ENCODE measurements around the gene CPZ.

Gene CPZ

DNA sequence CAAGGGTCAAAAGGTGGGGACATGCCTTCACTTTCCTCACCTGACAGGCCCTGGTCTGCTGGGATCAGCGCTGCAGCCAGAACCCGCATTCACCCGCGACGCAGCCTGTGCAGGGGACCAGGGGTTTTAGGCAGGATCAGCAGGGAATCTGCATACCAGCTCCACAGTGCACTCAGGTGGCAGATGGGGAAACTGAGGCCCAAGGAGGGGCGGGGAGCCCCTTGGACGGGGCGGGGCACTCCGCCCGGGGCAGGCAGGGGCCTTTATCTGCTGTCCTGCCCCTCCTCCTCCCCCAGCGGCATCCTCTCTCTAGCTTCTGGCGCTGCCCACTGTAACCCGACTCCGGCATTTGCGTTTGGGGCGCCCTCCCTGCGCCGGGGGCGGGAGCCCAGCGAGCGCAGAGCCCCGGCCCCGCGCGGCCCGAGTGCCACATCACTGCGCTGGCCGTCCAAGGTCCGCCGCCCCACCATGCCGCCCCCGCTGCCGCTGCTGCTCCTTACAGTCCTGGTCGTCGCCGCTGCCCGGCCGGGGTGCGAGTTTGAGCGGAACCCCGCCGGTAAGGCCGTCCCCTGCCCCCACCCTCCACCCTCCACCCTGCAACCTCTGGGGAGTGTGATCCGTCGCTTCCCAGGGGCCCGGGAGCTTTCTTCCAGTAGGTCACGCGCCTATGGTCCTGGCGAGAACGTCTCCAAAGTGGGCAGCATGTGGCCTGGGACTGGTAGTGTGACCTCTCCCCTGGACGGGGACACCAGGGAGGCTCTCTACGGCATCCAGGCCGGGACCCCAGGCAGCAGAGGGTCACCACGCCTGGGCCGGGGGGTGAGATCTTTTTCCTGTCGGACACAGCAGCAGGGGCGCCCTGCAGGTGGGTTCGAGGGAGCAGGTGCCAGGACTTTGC lies at the start of gene CPZ:
CPZ (plus strand) TSS at position 400 of the 898 bp plus-strand sequence; CDS start at position 469, 69 bp downstream.
- DNase-seq (ENCODE audit: low spot score), result peak; percentile 90

GRCh38 chr4:8542776-8543525 lies 49.6 kb upstream of the CPZ start:
- peak; percentile 8 for DNase-seq (ENCODE audit: low spot score)

DNA sequence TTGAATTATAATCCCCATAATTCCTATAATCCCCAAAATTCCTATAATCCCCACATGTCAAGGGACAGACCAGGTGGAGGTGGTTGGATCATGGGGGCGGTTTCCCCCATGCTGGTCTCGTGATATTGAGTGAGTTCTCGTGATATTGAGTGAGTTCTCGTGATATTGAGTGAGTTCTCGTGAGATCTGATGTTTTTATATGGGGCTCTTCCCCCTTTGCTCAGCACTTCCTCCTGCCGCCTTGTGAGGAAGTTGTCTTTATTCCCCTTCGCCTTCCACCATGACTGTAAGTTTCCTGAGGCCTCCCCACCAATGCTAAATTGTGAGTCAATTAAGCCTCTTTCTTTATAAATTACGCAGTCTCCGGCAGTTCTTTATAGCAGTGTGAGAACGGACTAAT lies 48.9 kb upstream of the CPZ start:
- DNase-seq (ENCODE audit: low spot score), result no peak

DNA sequence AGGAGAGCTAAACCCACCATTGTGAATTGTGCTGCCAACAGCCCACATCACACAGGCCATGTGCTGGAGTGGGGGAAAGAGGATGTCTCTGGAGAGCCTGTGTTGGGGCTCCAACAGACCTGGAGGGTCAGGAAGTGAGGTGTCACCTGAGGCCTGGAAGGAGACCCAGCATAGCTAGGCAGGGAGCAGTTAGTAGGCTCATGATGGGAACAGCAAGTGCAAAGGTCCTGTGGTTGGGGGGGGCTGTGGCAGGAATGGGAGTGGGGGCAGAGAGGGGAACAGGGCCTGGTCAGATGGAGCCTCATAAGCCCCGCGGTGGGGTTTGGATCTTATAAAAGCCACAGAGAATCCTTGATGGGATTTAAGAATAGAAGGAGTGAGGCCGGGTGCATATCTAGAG lies 48.3 kb upstream of the CPZ start:
- DNase-seq (ENCODE audit: low spot score), result no peak

DNA sequence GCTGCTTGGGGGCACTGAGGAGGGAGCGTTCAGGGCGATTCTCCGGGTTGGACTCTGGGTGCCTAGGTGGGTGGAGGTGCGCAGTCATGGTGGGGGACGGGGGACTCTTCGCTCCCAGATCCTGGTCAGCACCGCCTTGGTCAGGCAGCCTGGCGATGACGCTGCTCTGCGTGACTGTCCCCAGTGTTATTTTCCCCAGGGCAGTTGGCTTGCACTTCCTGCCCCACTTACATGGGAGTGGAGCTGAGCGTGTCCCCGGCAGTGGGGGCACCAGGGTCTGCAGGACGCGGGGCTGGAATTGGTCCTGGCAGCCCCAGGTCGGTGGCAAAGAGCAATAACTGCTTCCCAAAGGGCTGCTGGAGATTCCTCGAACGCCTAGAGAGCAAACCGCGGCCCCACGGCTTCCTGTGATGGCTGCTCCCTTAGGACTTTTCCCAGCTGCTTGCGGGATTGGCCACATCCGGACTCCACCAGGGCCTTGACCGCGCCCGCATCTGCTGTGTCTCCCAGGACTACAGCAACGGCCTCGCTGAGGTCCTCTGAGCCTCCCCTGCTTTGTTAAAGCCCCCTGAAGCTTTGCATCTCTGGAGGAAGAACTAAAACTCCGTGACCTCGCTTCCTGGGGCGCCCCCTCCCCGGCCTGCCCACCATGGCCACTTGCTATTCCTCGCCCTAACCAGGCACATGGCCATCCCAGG lies 47.7 kb upstream of the CPZ start:
- DNase-seq (ENCODE audit: low spot score), result peak; percentile 28

- DNase-seq (ENCODE audit: low spot score), result peak; percentile 10
These were observed 47.2 kb upstream of the CPZ start for GRCh38 chr4:8545439-8545765.

DNA sequence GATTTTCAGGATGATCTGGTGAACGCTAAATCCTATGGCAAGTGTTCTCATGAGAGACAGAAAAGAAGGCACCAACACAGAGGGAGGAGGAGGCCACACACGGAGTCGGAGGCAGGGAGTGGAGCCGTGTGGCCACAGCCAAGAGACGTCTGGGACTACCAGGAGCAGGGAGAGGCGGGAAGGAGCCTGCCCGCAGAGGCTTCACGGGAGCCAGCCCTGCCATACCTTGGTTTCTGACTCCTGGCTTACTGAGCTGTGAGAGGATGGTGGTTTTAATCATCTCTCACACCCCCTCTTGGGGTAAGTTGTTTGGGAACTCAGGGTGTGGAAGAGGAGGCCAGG lies 45.8 kb upstream of the CPZ start:
- DNase-seq (ENCODE audit: low spot score), result no peak

GRCh38 chr4:8547108-8547911 lies 45.3 kb upstream of the CPZ start:
- peak; percentile 84 for DNase-seq (ENCODE audit: low spot score)

DNA sequence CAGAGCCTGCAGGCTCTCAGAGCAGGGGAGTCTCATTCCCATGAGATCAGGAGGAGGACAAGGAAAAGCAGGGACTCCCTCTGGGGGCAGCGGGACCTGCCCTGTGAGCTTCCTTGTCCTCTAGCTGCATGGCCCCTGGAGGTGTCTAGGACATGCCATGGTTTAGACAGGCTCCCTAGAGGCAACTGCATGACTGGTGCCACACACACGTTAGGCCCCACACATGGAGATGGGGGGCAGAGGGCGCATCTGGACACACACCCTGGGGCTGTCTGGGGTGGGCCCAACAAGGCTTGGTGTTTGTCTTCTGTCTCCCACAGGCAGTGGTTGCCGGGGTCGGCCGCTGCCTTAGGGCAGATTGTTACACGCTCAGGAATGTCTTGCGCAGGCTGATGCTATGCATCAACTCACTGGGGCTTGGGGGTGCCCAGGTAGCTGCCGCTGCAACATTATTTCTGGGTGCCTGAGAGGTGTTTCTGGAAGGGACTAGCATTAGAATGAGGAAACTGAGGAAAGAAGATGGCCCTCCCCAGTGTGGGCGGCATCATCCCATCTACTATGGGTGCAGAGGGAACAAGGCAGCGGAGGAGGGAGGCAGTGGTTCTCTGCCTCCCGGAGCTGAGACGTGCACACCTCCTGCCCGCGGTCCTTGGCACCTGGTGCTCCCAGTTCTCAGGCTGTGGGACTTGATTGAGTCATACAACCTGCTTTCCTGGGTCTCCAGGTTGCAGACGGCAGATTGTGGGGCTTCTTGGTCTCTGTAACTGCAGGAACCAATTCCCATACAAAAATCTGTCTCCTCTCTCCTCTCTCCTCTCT lies 44.4 kb upstream of the CPZ start:
- peak; percentile 8 for DNase-seq (ENCODE audit: low spot score)

DNA sequence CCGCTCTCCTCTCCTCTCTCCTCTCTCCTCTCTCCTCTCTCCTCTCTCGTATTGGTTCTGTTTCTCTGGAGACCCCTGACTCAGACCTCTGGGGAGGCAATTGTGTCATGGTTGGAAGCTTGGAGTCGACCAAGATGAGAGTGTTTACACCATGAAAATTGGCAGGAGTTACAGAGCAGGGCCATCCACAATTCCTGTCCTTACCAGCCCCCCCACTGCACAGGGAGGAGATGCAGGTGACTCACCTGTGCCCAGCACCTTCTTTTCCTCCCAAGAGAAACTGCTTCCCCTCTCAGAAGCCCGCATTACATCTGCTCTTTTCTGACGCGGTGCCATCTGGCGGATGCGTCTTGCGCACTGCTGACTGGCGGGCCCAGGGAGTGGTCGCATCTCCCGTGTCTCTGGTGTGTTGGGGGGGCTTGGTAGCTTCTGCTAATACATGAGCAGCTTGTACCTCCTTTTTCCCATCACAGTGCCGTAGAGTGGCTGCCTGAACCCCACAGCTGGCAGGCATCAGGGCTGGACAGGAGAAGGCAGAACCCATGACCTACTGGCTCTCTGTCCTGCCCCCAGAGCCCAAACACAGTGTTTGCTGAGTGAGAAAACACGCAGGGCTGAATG lies 43.7 kb upstream of the CPZ start:
- DNase-seq (ENCODE audit: low spot score), result no peak

DNA sequence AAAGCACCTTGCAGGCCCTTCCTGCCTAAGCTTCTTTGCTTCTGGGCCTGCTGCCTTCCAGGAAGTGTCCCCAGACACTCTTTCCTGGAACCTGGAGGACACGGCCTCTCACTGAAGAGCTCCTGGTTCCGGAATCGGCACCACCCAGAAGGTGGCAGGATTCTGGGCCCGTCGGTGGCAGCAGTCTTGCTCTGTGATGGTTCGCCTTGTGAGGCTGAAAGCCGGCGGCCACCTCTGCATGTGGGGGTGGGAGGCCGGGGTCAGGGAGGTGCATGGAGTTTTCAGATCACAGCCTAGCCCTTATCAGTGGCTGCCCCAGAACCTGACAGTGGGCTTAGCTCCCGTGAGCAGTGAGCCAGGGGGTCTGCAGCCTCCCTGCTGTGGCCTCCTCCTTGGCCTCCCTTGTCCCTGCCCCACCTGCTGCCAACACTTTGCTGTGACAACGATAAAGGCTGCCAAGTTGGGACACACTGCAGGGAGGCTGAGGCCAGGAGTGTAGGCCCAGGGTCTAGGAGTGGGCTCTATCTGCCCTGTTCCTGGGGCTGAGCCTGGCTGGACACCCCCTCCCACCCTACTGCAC lies 43.1 kb upstream of the CPZ start:
- DNase-seq (ENCODE audit: low spot score), result no peak

DNA sequence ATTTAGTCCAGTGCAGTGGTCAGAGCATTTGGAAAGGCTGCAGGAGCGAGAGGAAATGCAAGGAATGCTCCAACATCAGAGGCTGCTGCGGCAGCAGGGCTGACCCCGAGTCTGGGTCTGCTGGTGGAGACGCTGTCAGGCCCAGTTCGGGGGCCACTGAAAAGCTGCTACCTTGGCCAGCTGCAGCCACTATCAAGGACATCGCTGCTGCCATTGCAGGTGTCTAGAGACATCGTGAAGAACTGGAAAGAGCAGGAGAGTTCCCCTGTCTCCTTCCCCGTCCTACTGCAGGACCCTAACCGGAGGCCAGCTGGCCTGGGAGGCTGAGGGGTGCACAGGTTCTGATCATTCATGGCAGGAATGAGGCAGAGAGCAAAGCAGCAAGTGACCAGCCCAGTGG lies 41.9 kb upstream of the CPZ start:
- DNase-seq (ENCODE audit: low spot score), result no peak

DNA sequence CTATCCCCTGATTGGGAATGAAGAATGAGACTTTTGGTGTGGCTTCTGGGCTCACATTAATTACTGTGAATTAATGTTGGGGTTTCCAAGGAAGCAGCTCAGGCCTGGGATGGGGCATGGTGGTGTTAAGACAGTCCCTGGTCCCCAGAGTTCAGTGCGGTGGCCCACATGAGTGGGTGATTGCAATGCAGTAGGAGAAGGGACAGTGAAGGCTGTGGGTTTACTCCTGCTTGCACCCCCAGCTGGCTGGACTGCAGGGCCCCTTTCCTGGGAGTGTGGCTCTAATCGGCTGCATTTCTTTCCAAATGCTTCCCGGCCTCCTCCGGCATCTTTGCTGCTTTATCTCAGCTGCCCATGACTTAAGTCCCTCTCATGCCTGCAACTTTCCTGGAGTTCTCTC lies 40.5 kb upstream of the CPZ start:
- DNase-seq (ENCODE audit: low spot score), result no peak

DNA sequence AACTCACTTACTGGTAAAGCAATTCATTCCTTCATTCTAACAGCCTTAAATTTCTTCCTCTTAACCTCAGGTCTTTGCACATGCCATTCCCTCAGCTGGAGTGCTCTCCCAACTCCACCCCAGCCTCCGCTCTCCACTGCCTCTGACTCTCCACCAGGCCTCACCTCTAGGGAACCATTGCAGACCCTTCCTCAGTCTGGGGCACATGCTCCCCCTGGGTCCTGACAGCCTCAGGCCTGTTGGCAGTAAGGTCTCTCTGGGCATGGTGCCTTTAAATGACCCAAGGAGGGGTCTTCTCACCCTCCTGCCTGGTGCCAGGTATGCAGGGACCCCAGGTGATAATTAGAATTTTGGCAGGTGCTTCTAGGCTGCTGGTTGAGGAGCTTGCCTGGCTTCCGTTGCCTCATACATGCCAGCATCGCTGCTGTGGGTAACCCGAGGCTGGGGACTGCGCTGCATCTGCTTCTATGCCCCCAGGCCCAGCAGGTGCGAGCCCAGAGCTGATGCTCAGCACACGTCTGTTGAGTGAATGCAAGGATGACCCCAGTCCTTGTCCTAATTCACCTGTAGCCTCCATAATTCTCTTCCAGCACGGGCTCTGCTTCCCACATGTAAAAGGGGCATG lies 39.9 kb upstream of the CPZ start:
- DNase-seq (ENCODE audit: low spot score), result no peak

GRCh38 chr4:8553216-8553615 lies 39.3 kb upstream of the CPZ start:
- no peak for DNase-seq (ENCODE audit: low spot score)

- no peak for DNase-seq (ENCODE audit: low spot score)
These were observed 38.6 kb upstream of the CPZ start for GRCh38 chr4:8553991-8554405.

GRCh38 chr4:8554555-8555100 lies 37.9 kb upstream of the CPZ start:
- DNase-seq (ENCODE audit: low spot score), result no peak

DNA sequence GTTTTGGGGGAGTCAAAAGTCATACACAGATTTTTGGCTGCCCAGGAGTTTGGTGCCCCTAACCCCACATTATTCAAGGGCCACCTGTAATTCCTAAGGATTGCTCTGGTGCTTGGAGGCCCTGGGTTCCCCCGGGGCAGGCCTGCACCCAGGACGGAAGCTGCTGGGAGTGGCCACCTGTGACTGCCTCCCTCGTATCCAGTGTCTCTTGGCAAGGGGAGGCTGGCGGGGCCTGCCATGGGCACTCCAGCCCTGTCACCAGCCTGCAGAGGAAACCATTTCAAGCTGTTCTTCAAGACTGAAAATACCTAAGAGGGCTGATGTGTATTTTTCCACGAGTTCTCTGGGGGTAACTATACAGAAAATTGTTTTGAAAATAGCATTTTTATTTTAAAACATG lies 36.8 kb upstream of the CPZ start:
- no peak for DNase-seq (ENCODE audit: low spot score)

- DNase-seq (ENCODE audit: low spot score), result no peak
These were observed 36.0 kb upstream of the CPZ start for GRCh38 chr4:8556341-8557150.

Measured in iPS-NIHi11 (cell line).